ENCODE results near the gene TFAM. TPM values are rescaled to one million over a fixed set of nuclear protein-coding genes. Genes with fewer than 3 reads are reported as not detected.

Gene TFAM
- total RNA-seq, 4 donors from 2014 or later, result 23.1 to 33.8 (median 32.2) TPM

DNA sequence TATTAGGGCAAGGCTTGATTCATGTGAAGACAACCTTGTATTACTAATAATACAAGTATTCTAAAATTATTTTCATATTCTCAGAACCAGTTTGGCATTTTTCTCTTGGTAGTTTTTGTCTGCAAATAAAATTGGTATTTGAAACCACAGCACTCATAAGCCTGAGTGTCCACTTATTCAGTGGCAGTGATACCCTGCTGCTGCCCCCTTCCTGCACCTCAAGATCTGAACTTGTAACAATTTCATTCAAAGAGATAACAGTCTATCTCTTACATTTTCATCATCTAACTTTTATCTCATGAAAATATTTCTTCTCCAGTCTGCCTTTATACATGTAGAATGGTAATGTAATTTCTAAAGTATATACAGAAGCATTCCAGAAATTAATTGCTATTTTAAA lies 9.3 kb downstream of the TFAM start:
- intact Hi-C loops (cut with DNase I), result no loop called here
- no peak for DNase-seq
- no peak overlapping the region for H3K4me3 ChIP-seq (replicated peaks in 1 of 3)
- H3K27me3 ChIP-seq, result no peaks in the 10 kb centered on the region
- no peaks in the 10 kb centered on the region for H3K4me1 ChIP-seq
- H3K9me3 ChIP-seq, result no peaks in the 10 kb centered on the region
- peaks cover 29 to 63% of the 10 kb centered on the region in 2 donors for H3K36me3 ChIP-seq
- no peak overlapping the region for H3K27ac ChIP-seq
- TF ChIP-seq, protein P1, sequence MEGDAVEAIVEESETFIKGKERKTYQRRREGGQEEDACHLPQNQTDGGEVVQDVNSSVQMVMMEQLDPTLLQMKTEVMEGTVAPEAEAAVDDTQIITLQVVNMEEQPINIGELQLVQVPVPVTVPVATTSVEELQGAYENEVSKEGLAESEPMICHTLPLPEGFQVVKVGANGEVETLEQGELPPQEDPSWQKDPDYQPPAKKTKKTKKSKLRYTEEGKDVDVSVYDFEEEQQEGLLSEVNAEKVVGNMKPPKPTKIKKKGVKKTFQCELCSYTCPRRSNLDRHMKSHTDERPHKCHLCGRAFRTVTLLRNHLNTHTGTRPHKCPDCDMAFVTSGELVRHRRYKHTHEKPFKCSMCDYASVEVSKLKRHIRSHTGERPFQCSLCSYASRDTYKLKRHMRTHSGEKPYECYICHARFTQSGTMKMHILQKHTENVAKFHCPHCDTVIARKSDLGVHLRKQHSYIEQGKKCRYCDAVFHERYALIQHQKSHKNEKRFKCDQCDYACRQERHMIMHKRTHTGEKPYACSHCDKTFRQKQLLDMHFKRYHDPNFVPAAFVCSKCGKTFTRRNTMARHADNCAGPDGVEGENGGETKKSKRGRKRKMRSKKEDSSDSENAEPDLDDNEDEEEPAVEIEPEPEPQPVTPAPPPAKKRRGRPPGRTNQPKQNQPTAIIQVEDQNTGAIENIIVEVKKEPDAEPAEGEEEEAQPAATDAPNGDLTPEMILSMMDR (IDR thresholded peaks at IDR 0.05), result no peak
- no peak for TF ChIP-seq POLR2A (IDR thresholded peaks at IDR 0.05)

DNA sequence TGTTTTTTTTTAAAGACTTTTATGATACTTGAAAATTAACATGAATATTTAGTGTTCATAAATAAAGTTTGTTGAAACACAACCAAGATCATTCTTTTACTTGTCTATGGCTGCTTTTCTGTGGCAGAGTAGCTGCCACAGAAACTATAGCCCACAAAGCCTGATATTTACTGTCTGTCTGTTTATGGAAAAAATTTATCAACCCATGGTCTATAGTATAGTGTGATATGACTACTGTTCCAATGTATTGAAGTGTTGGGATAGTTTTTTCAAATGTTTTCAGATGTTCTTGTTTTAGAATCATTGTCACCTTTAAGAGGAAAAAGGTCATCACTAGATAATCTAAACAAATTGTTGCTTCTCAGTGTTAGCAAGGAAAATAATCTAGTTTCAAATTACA lies 10.8 kb downstream of the TFAM start:
- DNase-seq, result no peak
- no peaks in the 10 kb centered on the region for H3K4me1 ChIP-seq
- H3K4me3 ChIP-seq (replicated peaks in 1 of 3), result no peak overlapping the region
- no peaks in the 10 kb centered on the region for H3K9me3 ChIP-seq
- H3K27me3 ChIP-seq, result no peaks in the 10 kb centered on the region
- H3K36me3 ChIP-seq, result peaks cover 24 to 49% of the 10 kb centered on the region in 2 donors
- H3K27ac ChIP-seq, result no peak overlapping the region
- TF ChIP-seq, protein P1 (IDR thresholded peaks at IDR 0.05), result no peak
- TF ChIP-seq POLR2A (IDR thresholded peaks at IDR 0.05), result no peak
- intact Hi-C loops (cut with DNase I), result no loop called here

GRCh38 chr10:58397830-58398229 lies 12.6 kb downstream of the TFAM start:
- Histone ChIP-seq H3K9me3 (no peaks in the 10 kb centered on the region), H3K4me1 (no peaks in the 10 kb centered on the region), H3K4me3 (replicated peaks in 1 of 3) (no peak overlapping the region), H3K27ac (no peak overlapping the region), H3K36me3 (peaks cover 24 to 33% of the 10 kb centered on the region in 2 donors), H3K27me3 (no peaks in the 10 kb centered on the region)
- 94 to 98% methylated on average over 3 of the region's 3 CpGs for WGBS, 2 donors
- intact Hi-C loops (cut with DNase I), result no loop called here
- no peak for DNase-seq
- TF ChIP-seq, protein P1 (IDR thresholded peaks at IDR 0.05), result no peak
- TF ChIP-seq POLR2A (IDR thresholded peaks at IDR 0.05), result no peak

DNA sequence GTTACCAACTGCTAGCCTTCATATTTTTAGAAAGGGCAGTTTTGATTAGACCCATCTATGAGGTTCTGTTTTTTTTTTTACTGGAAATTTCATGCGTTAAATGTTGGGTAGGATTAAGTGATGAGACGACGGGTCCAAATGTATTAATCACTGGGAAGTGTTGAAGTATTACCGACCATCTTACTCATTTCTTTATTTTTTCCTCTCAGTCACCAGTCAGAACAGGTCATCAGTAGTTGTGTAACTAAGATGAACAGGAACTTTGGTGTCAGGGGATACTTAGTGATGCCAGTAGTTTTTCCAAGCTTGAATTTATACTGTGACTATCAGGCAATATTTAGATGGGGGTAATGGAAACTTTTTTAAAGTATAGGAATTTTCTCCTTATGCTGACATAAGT lies 14.2 kb downstream of the TFAM start:
- no peak overlapping the region for H3K4me3 ChIP-seq (replicated peaks in 1 of 3)
- intact Hi-C loops (cut with DNase I), result no loop called here

GRCh38 chr10:58400609-58401008 lies 15.4 kb downstream of the TFAM start:
- 87 to 88% methylated on average over 1 of the region's 1 CpG for WGBS, 2 donors
- H3K27ac ChIP-seq, result no peak overlapping the region
- H3K9me3 ChIP-seq, result no peaks in the 10 kb centered on the region

More for the DNA sequence above, 14.2 kb downstream of the TFAM start:
- Histone ChIP-seq H3K9me3 (no peaks in the 10 kb centered on the region), H3K27ac (no peak overlapping the region), H3K4me1 (no peaks in the 10 kb centered on the region), H3K36me3 (peaks cover 14 to 22% of the 10 kb centered on the region in 2 donors), H3K27me3 (no peaks in the 10 kb centered on the region)
- DNase-seq, result no peak
- no peak for TF ChIP-seq POLR2A (IDR thresholded peaks at IDR 0.05)
- 96% methylated on average over 4 of the region's 4 CpGs for WGBS, 2 donors

More at GRCh38 chr10:58400609-58401008, 15.4 kb downstream of the TFAM start:
- intact Hi-C loops (cut with DNase I), result no loop called here
- H3K4me1 ChIP-seq, result no peaks in the 10 kb centered on the region
- H3K4me3 ChIP-seq (replicated peaks in 1 of 3), result no peak overlapping the region
- H3K27me3 ChIP-seq, result no peaks in the 10 kb centered on the region
- no peak for DNase-seq
- no peak for TF ChIP-seq POLR2A (IDR thresholded peaks at IDR 0.05)
- TF ChIP-seq, protein P1 (IDR thresholded peaks at IDR 0.05), result no peak
- H3K36me3 ChIP-seq, result peaks cover 4 to 11% of the 10 kb centered on the region in 2 donors
